IMR-90 (cell line): ENCODE results near the gene CBY1. TPM values are rescaled to one million over a fixed set of nuclear protein-coding genes. Genes with fewer than 3 reads are reported as not detected.
A peak's percentile ranks its signal among the peaks of the same experiment; 100 is the strongest.

Source experiments
- ATAC-seq: fragments of 200-7000 bp; cut with Tn5 transposase; 2 replicates; pipeline ENCODE4 v1.9.1; 2020; ENCODE audit warnings: low read depth, mild to moderate bottlenecking, moderate library complexity
- BruUV-seq: library from RNA; stranded (reverse); fragments of 400-500 nt; replicated peaks from 2 replicates; lab custom pipeline; 2021; lab: Mats Ljungman, UMichigan
- CTCF ChIA-PET: fragments of 300-600 bp; formaldehyde crosslinking; extraction: SDS; loops from one replicate; lab custom pipeline; 2021; ENCODE audit warnings: antibody characterized with exemption; lab: Yijun Ruan, JAX
- POLR2A ChIA-PET: fragments of 300-600 bp; sonication (Branson Sonifier 250); formaldehyde crosslinking; loops from one replicate; lab custom pipeline; 2022; ENCODE audit warnings: antibody characterized with exemption; ENCODE audit not compliant: unreplicated experiment; lab: Charles Lee
- DNase-seq: peaks from one replicate; pipeline ENCODE4 v3.0.0; 2013
- H2AFZ ChIP-seq: replicated peaks from 2 replicates; pipeline ENCODE3; 2013; ENCODE audit warnings: low read length, mild to moderate bottlenecking; ENCODE audit not compliant: poor library complexity
- H2AK5ac ChIP-seq: 2 replicates; pipeline ENCODE4 v1.6.1; 2013; ENCODE audit warnings: low read depth, low read length, inconsistent platforms
- H2AK9ac ChIP-seq: replicated peaks from 2 replicates; pipeline ENCODE3; 2013; ENCODE audit warnings: mild to moderate bottlenecking, low read depth, low read length, moderate library complexity; ENCODE audit not compliant: poor library complexity
- H2BK120ac ChIP-seq: 2 replicates; pipeline ENCODE4 v1.6.1; 2013; ENCODE audit warnings: low read depth, low read length, inconsistent platforms
- H2BK15ac ChIP-seq: 3 replicates; pipeline ENCODE4 v1.6.1; 2013; ENCODE audit warnings: low read depth, low read length, inconsistent platforms
- H2BK20ac ChIP-seq: 2 replicates; pipeline ENCODE4 v1.6.1; 2013; ENCODE audit warnings: low read depth, mild to moderate bottlenecking, inconsistent platforms, low read length, moderate library complexity
- H2BK5ac ChIP-seq: 2 replicates; pipeline ENCODE4 v1.6.1; 2013; ENCODE audit warnings: mild to moderate bottlenecking, low read depth, low read length, inconsistent platforms; ENCODE audit not compliant: poor library complexity, severe bottlenecking
- H3K14ac ChIP-seq: replicated peaks from 2 replicates; pipeline ENCODE4 v1.6.1; 2013; ENCODE audit warnings: low read depth, low read length, inconsistent platforms
- H3K18ac ChIP-seq: 2 replicates; pipeline ENCODE4 v1.6.1; 2013; ENCODE audit warnings: low read depth, low read length, control low read depth
- H3K23ac ChIP-seq: 2 replicates; pipeline ENCODE4 v1.6.1; 2013; ENCODE audit warnings: low read depth, low read length, inconsistent platforms
- H3K27ac ChIP-seq: 2 replicates; pipeline ENCODE4 v1.5.1; 2013; ENCODE audit warnings: mild to moderate bottlenecking, control low read depth, low read length; ENCODE audit not compliant: insufficient read depth
- H3K27me3 ChIP-seq: 2 replicates; pipeline ENCODE4 v1.6.1; 2013; ENCODE audit warnings: low read length; ENCODE audit not compliant: control insufficient read depth, insufficient read depth
- H3K36me3 ChIP-seq: 2 replicates; pipeline ENCODE4 v1.6.1; 2013; ENCODE audit warnings: low read length, mixed read lengths; ENCODE audit not compliant: control insufficient read depth, insufficient read depth
- H3K4ac ChIP-seq: 2 replicates; pipeline ENCODE4 v1.6.1; 2013; ENCODE audit warnings: low read depth, low read length, inconsistent platforms
- H3K4me1 ChIP-seq: 2 replicates; pipeline ENCODE4 v1.6.1; 2013; ENCODE audit warnings: low read length, mixed read lengths; ENCODE audit not compliant: control insufficient read depth, insufficient read depth
- H3K4me2 ChIP-seq: 2 replicates; pipeline ENCODE4 v1.6.1; 2013; ENCODE audit warnings: low read depth, mild to moderate bottlenecking, control low read depth, low read length, moderate library complexity
- H3K4me3 ChIP-seq: 2 replicates; pipeline ENCODE4 v1.5.1; 2013; ENCODE audit warnings: low read depth, mild to moderate bottlenecking, control low read depth, low read length, moderate library complexity; ENCODE audit not compliant: insufficient read depth
- H3K56ac ChIP-seq: 2 replicates; pipeline ENCODE4 v1.6.1; 2013; ENCODE audit warnings: low read length, inconsistent platforms; ENCODE audit not compliant: insufficient read depth; ENCODE audit errors: extremely low read depth
- H3K79me1 ChIP-seq, 2 experiments: 2 replicates each; pipeline ENCODE4 v1.6.1; 2013; ENCODE audit warnings: low read length in 2 of 2, inconsistent platforms in 1 of 2, low read depth in 1 of 2
- H3K9ac ChIP-seq: 2 replicates; pipeline ENCODE4 v1.6.1; 2013; ENCODE audit warnings: low read depth, low read length, control low read depth
- H3K9me1 ChIP-seq: 2 replicates; pipeline ENCODE4 v1.6.1; 2013; ENCODE audit warnings: low read length, inconsistent platforms; ENCODE audit not compliant: insufficient read depth
- H3K9me3 ChIP-seq: 2 replicates; pipeline ENCODE4 v1.6.1; 2013; ENCODE audit warnings: low read length; ENCODE audit not compliant: control insufficient read depth, insufficient read depth
- H4K20me1 ChIP-seq: 2 replicates; pipeline ENCODE4 v1.6.1; 2013; ENCODE audit warnings: low read length, inconsistent platforms; ENCODE audit not compliant: insufficient read depth
- H4K5ac ChIP-seq: 2 replicates; pipeline ENCODE4 v1.6.1; 2013; ENCODE audit warnings: mild to moderate bottlenecking, low read depth, low read length, control low read depth
- H4K8ac ChIP-seq, 2 experiments: 2 replicates each; pipeline ENCODE4 v1.6.1; 2013; ENCODE audit warnings: low read depth in 2 of 2, low read length in 2 of 2, control low read depth in 1 of 2, inconsistent platforms in 1 of 2
- H4K91ac ChIP-seq: 2 replicates; pipeline ENCODE4 v1.6.1; 2013; ENCODE audit warnings: low read depth, low read length, inconsistent platforms; ENCODE audit not compliant: insufficient read depth
- BHLHE40 ChIP-seq: fragments of 150-350 bp; IDR thresholded peaks from 2 replicates; pipeline ENCODE4 v1.6.1; 2016; ENCODE audit warnings: mild to moderate bottlenecking, low read depth, low read length
- CHD1 ChIP-seq: IDR thresholded peaks from 2 replicates; pipeline ENCODE4 v1.6.1; 2012; ENCODE audit warnings: low read depth, low read length, improper control_type of control experiment
- MAZ ChIP-seq: IDR thresholded peaks from 2 replicates; pipeline ENCODE4 v1.6.1; 2012; ENCODE audit warnings: low read depth, mild to moderate bottlenecking, low read length, improper control_type of control experiment, moderate library complexity, borderline replicate concordance
- RAD21 ChIP-seq: IDR thresholded peaks from 2 replicates; pipeline ENCODE4 v1.6.1; 2012; ENCODE audit warnings: low read length, improper control_type of control experiment
- WGBS, 2 experiments: methylation state at CpG; one replicate each; pipeline versions ENCODE4 v1.1.5 to v1.1.7; 2013; ENCODE audit warnings: missing lambda C conversion rate in 2 of 2; ENCODE audit not compliant: insufficient read length in 1 of 2; ENCODE audit errors: extremely low coverage in 2 of 2; 5-methylcytosine and 5-hydroxymethylcytosine counted together
- dilution Hi-C: fragments of 300-500 bp; cut with HindIII; formaldehyde crosslinking; loops from one replicate; pipeline ENCODE4 v1.14.3; 2018; ENCODE audit warnings: low sequenced_read_pairs; ENCODE audit not compliant: unreplicated experiment
- in situ Hi-C: fragments of 300-500 bp; cut with MboI; formaldehyde crosslinking; loops from 3 replicates; pipeline ENCODE4 v1.14.3; 2019; ENCODE audit warnings: low sequenced_read_pairs, inconsistent platforms, mixed read lengths
- intact Hi-C: fragments of 100-400 bp; cut with micrococcal nuclease; formaldehyde crosslinking; loops from 2 replicates; pipeline ENCODE4 v1.10.0; 2022
- polyA plus RNA-seq, 3 experiments: library from polyadenylated mRNA; depleted of rRNA; stranded (reverse); fragments of >200 nt; gene quantifications; 2 replicates each; pipeline ENCODE4 v1.2.3, GENCODE V29; 2012; ENCODE audit warnings: low replicate concordance in 1 of 3
- total RNA-seq: library from RNA; depleted of rRNA; stranded (reverse); fragments of >200 nt; gene quantifications from 2 replicates; pipeline ENCODE4 v1.2.3, GENCODE V29; 2012
- TF ChIP-seq, protein P1 (sequence below): conservative IDR thresholded peaks from 2 replicates; pipeline ENCODE4 v1.5.1; 2012; ENCODE audit warnings: mild to moderate bottlenecking, low read depth, low read length, improper control_type of control experiment

Gene CBY1
- total and polyA plus RNA-seq, 2 of the 4 experiments (the other 2 are of a cell fraction) = 13.8 to 30.0 TPM

DNA sequence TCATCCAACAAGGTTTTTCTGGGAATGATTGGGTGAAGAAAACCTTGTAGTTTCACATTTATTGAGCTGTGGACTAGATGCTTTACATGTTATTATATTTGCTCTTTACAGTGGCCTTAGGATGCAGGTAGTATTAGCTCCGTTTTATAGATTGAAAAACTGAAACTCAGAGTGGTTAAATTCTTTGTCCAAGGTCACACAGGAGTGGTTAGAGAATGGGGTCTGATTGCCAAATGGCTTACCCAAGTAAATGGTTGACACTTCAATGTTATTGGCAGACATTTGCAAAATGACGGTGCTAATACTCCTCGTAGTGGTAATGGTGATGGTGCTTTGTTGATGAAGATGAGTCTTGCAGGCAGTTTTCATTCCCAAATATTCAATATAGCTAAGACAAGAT lies 51.5 kb downstream of the CBY1 start:
- intact Hi-C loops (loop anchor here (10.0 kb wide), 1 partner anchor 653 kb away; the partner anchor contains the start of gene PICK1), in situ Hi-C loops (no loop called here), dilution Hi-C loops (no loop called here)
- no peak overlapping the region for H2AK9ac ChIP-seq
- H3K4me2 ChIP-seq = no peak overlapping the region
- POLR2A ChIA-PET = no interaction called here
- H2BK120ac ChIP-seq = no peak overlapping the region
- no peak overlapping the region for H3K56ac ChIP-seq
- no peak overlapping the region for H2AFZ ChIP-seq
- H4K91ac ChIP-seq = no peak overlapping the region
- no peak overlapping the region for H2AK5ac ChIP-seq
- H3K9ac ChIP-seq = no peak overlapping the region
- peaks cover 62% of the 10 kb centered on the region for H4K20me1 ChIP-seq
- H3K4me1 ChIP-seq = peaks cover 4% of the 10 kb centered on the region; the same call in 1 of the 2 replicates
- no peak overlapping the region for H3K4me3 ChIP-seq
- no CpG with 5 or more reads among the region's 3 CpGs for WGBS, 2 experiments
- peaks cover 24% of the 10 kb centered on the region for H3K9me1 ChIP-seq
- H3K27ac ChIP-seq = no peak overlapping the region
- H2BK5ac ChIP-seq = no peak overlapping the region
- H3K27me3 ChIP-seq = no peaks in the 10 kb centered on the region
- no peak overlapping the region for H2BK20ac ChIP-seq
- no peak for TF ChIP-seq MAZ
- TF ChIP-seq CHD1 = no peak
- TF ChIP-seq RAD21 = no peak
- TF ChIP-seq, protein P1, sequence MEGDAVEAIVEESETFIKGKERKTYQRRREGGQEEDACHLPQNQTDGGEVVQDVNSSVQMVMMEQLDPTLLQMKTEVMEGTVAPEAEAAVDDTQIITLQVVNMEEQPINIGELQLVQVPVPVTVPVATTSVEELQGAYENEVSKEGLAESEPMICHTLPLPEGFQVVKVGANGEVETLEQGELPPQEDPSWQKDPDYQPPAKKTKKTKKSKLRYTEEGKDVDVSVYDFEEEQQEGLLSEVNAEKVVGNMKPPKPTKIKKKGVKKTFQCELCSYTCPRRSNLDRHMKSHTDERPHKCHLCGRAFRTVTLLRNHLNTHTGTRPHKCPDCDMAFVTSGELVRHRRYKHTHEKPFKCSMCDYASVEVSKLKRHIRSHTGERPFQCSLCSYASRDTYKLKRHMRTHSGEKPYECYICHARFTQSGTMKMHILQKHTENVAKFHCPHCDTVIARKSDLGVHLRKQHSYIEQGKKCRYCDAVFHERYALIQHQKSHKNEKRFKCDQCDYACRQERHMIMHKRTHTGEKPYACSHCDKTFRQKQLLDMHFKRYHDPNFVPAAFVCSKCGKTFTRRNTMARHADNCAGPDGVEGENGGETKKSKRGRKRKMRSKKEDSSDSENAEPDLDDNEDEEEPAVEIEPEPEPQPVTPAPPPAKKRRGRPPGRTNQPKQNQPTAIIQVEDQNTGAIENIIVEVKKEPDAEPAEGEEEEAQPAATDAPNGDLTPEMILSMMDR = no peak
- TF ChIP-seq BHLHE40 = no peak
- no peak overlapping the region for H2BK15ac ChIP-seq
- DNase-seq (no peak), ATAC-seq (no peak)
- no peak overlapping the region for H3K18ac ChIP-seq
- CTCF ChIA-PET = interaction anchor here (1.2 kb wide), 1 partner anchor 17 kb away, joined by 4 read pairs; no protein-coding TSS in a partner anchor
- H3K4ac ChIP-seq = no peak overlapping the region
- BruUV-seq = no TSS peak
- H4K5ac ChIP-seq = no peak overlapping the region
- no peaks in the 10 kb centered on the region for H3K9me3 ChIP-seq
- peaks cover 3% of the 10 kb centered on the region for H3K36me3 ChIP-seq
- H3K23ac ChIP-seq = peak overlapping the region; percentile 55; the same call in 1 of the 2 replicates
- H3K79me1 ChIP-seq = peaks cover 16 to 67% of the 10 kb centered on the region in 2 experiments; a peak in 2 of 4 replicates
- H4K8ac ChIP-seq = no peak overlapping the region
- no peak overlapping the region for H3K14ac ChIP-seq
